K562 (cell line): Measurements from ENCODE around the gene PNPLA1. TPM values are rescaled to one million over a fixed set of nuclear protein-coding genes. Genes with fewer than 3 reads are reported as not detected.

ENCODE experiments used
- ELF4 ChIP-seq: fragments of 450-650 bp; formaldehyde crosslinking; IDR thresholded peaks from 2 replicates; pipeline ENCODE4 v1.4.0; 2022; ENCODE audit warnings: missing genetic modification characterization
- IFI16 ChIP-seq: fragments of 250-450 bp; sonication (Bioruptor Pico); IDR thresholded peaks from 2 replicates; pipeline ENCODE4 v2.1.2; 2022; ENCODE audit warnings: mild to moderate bottlenecking, inconsistent platforms
- KDM2B ChIP-seq: fragments of 250-450 bp; sonication (Bioruptor Pico); IDR thresholded peaks from 2 replicates; pipeline ENCODE4 v1.8.0; 2021; ENCODE audit warnings: mild to moderate bottlenecking, moderate library complexity
- KLF10 ChIP-seq: fragments of 250-450 bp; sonication (Bioruptor Pico); IDR thresholded peaks from 2 replicates; pipeline ENCODE4 v1.6.1; 2021; ENCODE audit warnings: matching md5 sums
- MCM7 ChIP-seq, 2 experiments: fragments of 450-650 bp; IDR thresholded peaks; 2 replicates each; pipeline ENCODE4 v1.6.1; 2016 to 2018
- MED1 ChIP-seq: sonication (generic); formaldehyde crosslinking; IDR thresholded peaks from 2 replicates; pipeline ENCODE4 v1.8.1; 2023; ENCODE audit warnings: missing genetic modification reagents, borderline replicate concordance
- OTX1 ChIP-seq: fragments of 450-650 bp; formaldehyde crosslinking; IDR thresholded peaks from 2 replicates; pipeline ENCODE4 v1.4.0; 2022; ENCODE audit warnings: mild to moderate bottlenecking
- RNF2 ChIP-seq: sonication (generic); IDR thresholded peaks from 2 replicates; pipeline ENCODE4 v1.6.1; 2016
- SAFB ChIP-seq: fragments of 200-400 bp; formaldehyde crosslinking; IDR thresholded peaks from 2 replicates; pipeline ENCODE4 v1.6.1; 2017; ENCODE audit warnings: low read depth, low read length, borderline replicate concordance
- SAFB2 ChIP-seq: fragments of 200-400 bp; formaldehyde crosslinking; IDR thresholded peaks from 2 replicates; pipeline ENCODE4 v1.6.1; 2018; ENCODE audit warnings: borderline replicate concordance, low read length, low read depth, moderate library complexity; ENCODE audit not compliant: severe bottlenecking
- SMAD3 ChIP-seq: fragments of 450-650 bp; formaldehyde crosslinking; conservative IDR thresholded peaks from 2 replicates; pipeline ENCODE4 v1.4.0; 2020; ENCODE audit warnings: mild to moderate bottlenecking
- SNRNP70 ChIP-seq: fragments of 200-400 bp; formaldehyde crosslinking; optimal IDR thresholded peaks from 2 replicates; pipeline ENCODE3; 2017; ENCODE audit warnings: low read depth, low read length
- XRCC5 ChIP-seq: fragments of 200-400 bp; formaldehyde crosslinking; IDR thresholded peaks from 2 replicates; pipeline ENCODE4 v1.6.1; 2017; ENCODE audit warnings: low read depth, mild to moderate bottlenecking, low read length
- ZNF354B ChIP-seq: fragments of 250-450 bp; sonication (Bioruptor Pico); IDR thresholded peaks from 2 replicates; pipeline ENCODE4 v1.4.0; 2020
- ZNF41 ChIP-seq: fragments of 250-450 bp; sonication (Bioruptor Pico); conservative IDR thresholded peaks from 2 replicates; pipeline ENCODE4 v1.4.0; 2020; ENCODE audit warnings: mild to moderate bottlenecking
- polyA plus RNA-seq, 8 experiments: library from polyadenylated mRNA; depleted of rRNA in 4 of 8; stranded (reverse) in 5 of 8; unstranded in 3 of 8; fragments of >200 nt; fragmentation: Nextera tagmentation in 2 of 8; fragmentation: Illumina TruSeq in 1 of 8; extraction: Ambion mirVana in 2 of 8; extraction: Trizol in 1 of 8; gene quantifications; 2 replicates each; pipeline versions ENCODE4 v1.2.1 to v1.2.3, GENCODE V29; 2011 to 2014; ENCODE audit warnings: inconsistent platforms in 1 of 8, missing spikeins in 1 of 8
- total RNA-seq, 7 experiments: library from RNA; depleted of rRNA in 6 of 7; stranded (reverse); fragments of >200 nt in 6 of 7; fragmentation: Illumina TruSeq in 2 of 7; extraction: Trizol in 2 of 7; gene quantifications; 2 replicates each; pipeline versions ENCODE4 v1.2.1 to v1.2.3, GENCODE V29; 2011 to 2021; ENCODE audit warnings: low replicate concordance in 1 of 7
- TF ChIP-seq, protein P1 (sequence below): fragments of 450-650 bp; IDR thresholded peaks from 2 replicates; pipeline ENCODE4 v1.6.1; 2016; ENCODE audit warnings: missing biosample characterization, missing genetic modification characterization
- TF ChIP-seq, protein P2 (sequence below): fragments of 150-350 bp; conservative IDR thresholded peaks from 2 replicates; pipeline ENCODE4 v1.6.1; 2014; ENCODE audit warnings: low read length
- TF ChIP-seq, protein P3 (sequence below): sonication (generic); formaldehyde crosslinking; IDR thresholded peaks from 2 replicates; pipeline ENCODE4 v1.8.0; 2023; ENCODE audit warnings: missing genetic modification reagents, mild to moderate bottlenecking, borderline replicate concordance
- TF ChIP-seq, protein P4 (sequence below): fragments of 450-650 bp; IDR thresholded peaks from 2 replicates; pipeline ENCODE4 v1.6.1; 2016; ENCODE audit warnings: mild to moderate bottlenecking

The PNPLA1 gene
- total and polyA plus RNA-seq, 9 of the 15 experiments (the other 6 are each of a cell fraction or from before 2014, with no cell fraction given) = 0.04 to 0.27 (median 0.13) TPM; not detected in 2

DNA sequence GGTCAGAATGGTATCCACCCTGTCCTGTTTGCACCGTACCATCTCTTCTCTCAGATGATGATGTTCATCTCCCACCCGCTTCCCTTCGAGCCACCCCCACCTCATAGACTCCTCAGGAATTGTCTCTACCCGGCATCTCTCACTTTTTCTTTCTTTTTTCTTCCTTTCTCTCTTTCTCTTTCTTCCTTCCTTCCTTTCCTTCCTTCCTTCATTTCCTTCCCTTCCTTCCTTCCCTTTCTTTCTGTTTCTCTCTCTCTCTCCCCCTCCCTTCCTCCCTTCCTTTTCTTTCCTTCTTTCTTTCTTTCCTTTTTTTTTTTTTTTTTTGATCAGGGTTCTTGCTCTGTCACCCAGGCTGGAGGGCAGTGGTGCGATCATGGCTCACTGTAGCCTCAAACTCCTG is 27.7 kb upstream of the PNPLA1 start (continued):
- TF ChIP-seq ZNF354B (CRISPR knock-in tag) = no peak
- 0 out of 2 replicates have a peak, but pooled peaks have one; percentile 50 for TF ChIP-seq OTX1 (CRISPR knock-in tag)
- no peak for TF ChIP-seq SNRNP70
- TF ChIP-seq, protein P1, sequence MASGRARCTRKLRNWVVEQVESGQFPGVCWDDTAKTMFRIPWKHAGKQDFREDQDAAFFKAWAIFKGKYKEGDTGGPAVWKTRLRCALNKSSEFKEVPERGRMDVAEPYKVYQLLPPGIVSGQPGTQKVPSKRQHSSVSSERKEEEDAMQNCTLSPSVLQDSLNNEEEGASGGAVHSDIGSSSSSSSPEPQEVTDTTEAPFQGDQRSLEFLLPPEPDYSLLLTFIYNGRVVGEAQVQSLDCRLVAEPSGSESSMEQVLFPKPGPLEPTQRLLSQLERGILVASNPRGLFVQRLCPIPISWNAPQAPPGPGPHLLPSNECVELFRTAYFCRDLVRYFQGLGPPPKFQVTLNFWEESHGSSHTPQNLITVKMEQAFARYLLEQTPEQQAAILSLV = no peak
- TF ChIP-seq MED1 (CRISPR knock-in tag) = no peak
- no peak for TF ChIP-seq ZNF41
- TF ChIP-seq ELF4 (CRISPR knock-in tag) = 0 out of 2 replicates have a peak, but pooled peaks have one; percentile 47
- no peak for TF ChIP-seq SMAD3 (CRISPR knock-in tag)
- 0 out of 4 replicates have a peak, but pooled peaks of 1 of the 2 experiments have one; percentile 29 for TF ChIP-seq MCM7 (IDR thresholded peaks at IDR 0.05)
- TF ChIP-seq, protein P2, sequence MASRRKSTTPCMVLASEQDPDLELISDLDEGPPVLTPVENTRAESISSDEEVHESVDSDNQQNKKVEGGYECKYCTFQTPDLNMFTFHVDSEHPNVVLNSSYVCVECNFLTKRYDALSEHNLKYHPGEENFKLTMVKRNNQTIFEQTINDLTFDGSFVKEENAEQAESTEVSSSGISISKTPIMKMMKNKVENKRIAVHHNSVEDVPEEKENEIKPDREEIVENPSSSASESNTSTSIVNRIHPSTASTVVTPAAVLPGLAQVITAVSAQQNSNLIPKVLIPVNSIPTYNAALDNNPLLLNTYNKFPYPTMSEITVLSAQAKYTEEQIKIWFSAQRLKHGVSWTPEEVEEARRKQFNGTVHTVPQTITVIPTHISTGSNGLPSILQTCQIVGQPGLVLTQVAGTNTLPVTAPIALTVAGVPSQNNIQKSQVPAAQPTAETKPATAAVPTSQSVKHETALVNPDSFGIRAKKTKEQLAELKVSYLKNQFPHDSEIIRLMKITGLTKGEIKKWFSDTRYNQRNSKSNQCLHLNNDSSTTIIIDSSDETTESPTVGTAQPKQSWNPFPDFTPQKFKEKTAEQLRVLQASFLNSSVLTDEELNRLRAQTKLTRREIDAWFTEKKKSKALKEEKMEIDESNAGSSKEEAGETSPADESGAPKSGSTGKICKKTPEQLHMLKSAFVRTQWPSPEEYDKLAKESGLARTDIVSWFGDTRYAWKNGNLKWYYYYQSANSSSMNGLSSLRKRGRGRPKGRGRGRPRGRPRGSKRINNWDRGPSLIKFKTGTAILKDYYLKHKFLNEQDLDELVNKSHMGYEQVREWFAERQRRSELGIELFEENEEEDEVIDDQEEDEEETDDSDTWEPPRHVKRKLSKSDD = no peak
- TF ChIP-seq RNF2 = no peak
- no peak for TF ChIP-seq IFI16 (CRISPR knock-in tag)
- no peak for TF ChIP-seq KLF10
- TF ChIP-seq, protein P3, sequence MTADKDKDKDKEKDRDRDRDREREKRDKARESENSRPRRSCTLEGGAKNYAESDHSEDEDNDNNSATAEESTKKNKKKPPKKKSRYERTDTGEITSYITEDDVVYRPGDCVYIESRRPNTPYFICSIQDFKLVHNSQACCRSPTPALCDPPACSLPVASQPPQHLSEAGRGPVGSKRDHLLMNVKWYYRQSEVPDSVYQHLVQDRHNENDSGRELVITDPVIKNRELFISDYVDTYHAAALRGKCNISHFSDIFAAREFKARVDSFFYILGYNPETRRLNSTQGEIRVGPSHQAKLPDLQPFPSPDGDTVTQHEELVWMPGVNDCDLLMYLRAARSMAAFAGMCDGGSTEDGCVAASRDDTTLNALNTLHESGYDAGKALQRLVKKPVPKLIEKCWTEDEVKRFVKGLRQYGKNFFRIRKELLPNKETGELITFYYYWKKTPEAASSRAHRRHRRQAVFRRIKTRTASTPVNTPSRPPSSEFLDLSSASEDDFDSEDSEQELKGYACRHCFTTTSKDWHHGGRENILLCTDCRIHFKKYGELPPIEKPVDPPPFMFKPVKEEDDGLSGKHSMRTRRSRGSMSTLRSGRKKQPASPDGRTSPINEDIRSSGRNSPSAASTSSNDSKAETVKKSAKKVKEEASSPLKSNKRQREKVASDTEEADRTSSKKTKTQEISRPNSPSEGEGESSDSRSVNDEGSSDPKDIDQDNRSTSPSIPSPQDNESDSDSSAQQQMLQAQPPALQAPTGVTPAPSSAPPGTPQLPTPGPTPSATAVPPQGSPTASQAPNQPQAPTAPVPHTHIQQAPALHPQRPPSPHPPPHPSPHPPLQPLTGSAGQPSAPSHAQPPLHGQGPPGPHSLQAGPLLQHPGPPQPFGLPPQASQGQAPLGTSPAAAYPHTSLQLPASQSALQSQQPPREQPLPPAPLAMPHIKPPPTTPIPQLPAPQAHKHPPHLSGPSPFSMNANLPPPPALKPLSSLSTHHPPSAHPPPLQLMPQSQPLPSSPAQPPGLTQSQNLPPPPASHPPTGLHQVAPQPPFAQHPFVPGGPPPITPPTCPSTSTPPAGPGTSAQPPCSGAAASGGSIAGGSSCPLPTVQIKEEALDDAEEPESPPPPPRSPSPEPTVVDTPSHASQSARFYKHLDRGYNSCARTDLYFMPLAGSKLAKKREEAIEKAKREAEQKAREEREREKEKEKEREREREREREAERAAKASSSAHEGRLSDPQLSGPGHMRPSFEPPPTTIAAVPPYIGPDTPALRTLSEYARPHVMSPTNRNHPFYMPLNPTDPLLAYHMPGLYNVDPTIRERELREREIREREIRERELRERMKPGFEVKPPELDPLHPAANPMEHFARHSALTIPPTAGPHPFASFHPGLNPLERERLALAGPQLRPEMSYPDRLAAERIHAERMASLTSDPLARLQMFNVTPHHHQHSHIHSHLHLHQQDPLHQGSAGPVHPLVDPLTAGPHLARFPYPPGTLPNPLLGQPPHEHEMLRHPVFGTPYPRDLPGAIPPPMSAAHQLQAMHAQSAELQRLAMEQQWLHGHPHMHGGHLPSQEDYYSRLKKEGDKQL (CRISPR knock-in tag) = no peak
- no peak for TF ChIP-seq SAFB
- no peak for TF ChIP-seq KDM2B
- TF ChIP-seq SAFB2 = no peak
- no peak for TF ChIP-seq XRCC5
- TF ChIP-seq, protein P4, sequence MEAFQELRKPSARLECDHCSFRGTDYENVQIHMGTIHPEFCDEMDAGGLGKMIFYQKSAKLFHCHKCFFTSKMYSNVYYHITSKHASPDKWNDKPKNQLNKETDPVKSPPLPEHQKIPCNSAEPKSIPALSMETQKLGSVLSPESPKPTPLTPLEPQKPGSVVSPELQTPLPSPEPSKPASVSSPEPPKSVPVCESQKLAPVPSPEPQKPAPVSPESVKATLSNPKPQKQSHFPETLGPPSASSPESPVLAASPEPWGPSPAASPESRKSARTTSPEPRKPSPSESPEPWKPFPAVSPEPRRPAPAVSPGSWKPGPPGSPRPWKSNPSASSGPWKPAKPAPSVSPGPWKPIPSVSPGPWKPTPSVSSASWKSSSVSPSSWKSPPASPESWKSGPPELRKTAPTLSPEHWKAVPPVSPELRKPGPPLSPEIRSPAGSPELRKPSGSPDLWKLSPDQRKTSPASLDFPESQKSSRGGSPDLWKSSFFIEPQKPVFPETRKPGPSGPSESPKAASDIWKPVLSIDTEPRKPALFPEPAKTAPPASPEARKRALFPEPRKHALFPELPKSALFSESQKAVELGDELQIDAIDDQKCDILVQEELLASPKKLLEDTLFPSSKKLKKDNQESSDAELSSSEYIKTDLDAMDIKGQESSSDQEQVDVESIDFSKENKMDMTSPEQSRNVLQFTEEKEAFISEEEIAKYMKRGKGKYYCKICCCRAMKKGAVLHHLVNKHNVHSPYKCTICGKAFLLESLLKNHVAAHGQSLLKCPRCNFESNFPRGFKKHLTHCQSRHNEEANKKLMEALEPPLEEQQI = no peak
- TF ChIP-seq, all 486 proteins: peak for 11
